GM18951 (cell line): ENCODE data around the gene SPATS2L.

Source experiments
- POLR2A ChIP-seq: IDR thresholded peaks from 4 replicates; pipeline ENCODE4 v1.6.1; 2011; ENCODE audit warnings: mild to moderate bottlenecking; ENCODE audit not compliant: insufficient read length, insufficient read depth; ENCODE audit errors: extremely low read depth
- in situ Hi-C: fragments of 300-500 bp; cut with MboI; formaldehyde crosslinking; loops from one replicate; pipeline ENCODE4 v1.12.0; 2022; ENCODE audit warnings: low sequenced_read_pairs, mixed read lengths, inconsistent platforms; ENCODE audit not compliant: unreplicated experiment

Gene SPATS2L

DNA sequence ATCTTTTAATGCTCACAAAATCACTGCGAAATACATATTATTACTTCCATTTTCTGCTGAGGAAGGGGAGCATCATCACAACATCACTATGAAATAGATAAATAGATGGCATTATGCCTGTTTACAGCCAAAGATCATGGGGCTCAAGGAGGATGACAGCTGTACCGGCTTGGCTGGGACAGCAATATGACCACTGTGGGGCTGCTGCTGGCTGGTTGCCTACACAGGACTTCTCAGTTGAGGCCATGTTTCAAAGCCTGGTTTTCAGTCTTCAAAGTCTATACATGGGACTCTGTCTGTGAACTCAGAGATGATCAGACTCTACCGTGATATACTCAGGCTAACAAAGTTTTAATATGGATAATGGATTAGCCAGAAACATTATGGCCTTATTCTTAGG is 58.7 kb downstream of the SPATS2L start:
- in situ Hi-C loops: no loop called here
- TF ChIP-seq POLR2A: no peak

DNA sequence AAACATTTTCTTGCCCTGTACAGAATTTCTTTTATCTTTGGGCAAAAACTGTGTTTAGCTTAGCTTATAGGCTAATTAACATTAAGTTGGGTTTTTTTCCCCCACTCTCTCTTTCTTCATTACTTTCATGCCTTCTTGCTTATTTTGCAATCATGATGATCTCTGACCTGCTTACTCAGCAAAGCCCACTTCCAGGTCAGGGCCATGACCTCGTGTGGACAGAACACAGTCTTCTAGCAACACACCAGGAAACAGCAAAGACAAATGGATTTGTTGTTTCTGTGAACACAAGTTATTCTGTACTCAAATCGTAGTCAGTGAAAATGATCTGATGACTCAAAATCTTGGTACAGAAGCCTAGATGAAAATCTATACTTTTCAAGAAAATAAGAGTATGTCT is 60.7 kb downstream of the SPATS2L start:
- in situ Hi-C loops: no loop called here
- TF ChIP-seq POLR2A: no peak

DNA sequence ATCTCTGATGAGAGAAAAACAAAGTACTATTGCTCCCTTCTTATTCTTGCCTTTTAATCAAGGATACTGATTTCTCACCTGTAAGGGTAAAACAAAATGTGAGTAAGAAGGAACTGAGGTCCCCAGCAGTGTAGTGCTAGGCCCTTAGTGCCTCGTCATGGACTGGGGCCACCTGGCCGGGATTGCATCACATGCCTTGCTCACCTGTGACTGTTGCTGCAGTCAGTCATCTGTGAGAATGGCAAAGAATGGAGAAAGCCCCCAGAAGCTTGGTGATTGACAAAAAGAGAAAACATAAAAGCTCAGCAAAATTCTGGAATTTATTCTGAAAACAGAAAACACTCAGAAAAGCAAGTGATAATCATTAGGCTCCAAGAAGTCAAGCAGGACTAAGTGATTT is 63.4 kb downstream of the SPATS2L start:
- in situ Hi-C loops: no loop called here
- no peak for TF ChIP-seq POLR2A

DNA sequence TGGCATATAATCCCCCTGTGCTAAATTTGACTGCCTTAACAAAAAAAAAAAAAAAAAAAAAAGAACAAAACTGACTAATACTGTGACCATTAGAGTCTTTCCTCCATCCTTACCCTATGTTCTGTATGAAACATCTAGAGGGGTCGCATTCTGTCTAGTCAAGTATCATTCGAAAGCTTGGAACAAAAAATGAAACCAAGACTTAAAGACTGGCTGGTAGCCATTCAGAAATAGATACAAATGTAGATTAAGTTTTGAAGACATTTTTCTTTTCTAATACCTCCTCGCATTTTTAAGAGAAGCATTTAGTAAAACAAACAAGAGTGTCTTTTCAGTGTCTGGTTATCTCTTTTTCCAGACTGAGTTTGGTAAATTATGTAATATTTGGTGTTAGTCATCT is 66.7 kb downstream of the SPATS2L start:
- in situ Hi-C loops: no loop called here
- no peak for TF ChIP-seq POLR2A

DNA sequence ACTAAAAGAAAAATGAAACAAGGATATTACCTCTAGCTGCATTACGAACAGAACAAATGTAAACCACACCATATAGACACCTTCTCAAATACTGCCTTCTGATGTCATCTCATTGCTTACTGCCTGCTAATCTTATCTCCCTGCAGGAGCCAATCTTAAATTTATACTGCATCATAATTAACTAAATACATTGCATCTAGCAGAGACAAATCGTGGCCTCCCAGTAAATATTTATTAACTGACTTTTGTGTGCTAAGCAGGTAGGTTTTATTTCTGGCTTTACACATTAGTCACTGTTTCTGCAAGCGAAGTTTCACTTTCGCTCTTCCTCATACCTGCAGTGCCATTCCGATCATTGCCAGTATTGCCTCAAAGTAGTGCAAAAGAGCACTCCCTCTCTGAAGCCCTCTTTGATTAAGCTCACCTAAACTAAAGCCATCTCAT is 67.5 kb downstream of the SPATS2L start:
- no peak for TF ChIP-seq POLR2A
- in situ Hi-C loops: no loop called here

DNA sequence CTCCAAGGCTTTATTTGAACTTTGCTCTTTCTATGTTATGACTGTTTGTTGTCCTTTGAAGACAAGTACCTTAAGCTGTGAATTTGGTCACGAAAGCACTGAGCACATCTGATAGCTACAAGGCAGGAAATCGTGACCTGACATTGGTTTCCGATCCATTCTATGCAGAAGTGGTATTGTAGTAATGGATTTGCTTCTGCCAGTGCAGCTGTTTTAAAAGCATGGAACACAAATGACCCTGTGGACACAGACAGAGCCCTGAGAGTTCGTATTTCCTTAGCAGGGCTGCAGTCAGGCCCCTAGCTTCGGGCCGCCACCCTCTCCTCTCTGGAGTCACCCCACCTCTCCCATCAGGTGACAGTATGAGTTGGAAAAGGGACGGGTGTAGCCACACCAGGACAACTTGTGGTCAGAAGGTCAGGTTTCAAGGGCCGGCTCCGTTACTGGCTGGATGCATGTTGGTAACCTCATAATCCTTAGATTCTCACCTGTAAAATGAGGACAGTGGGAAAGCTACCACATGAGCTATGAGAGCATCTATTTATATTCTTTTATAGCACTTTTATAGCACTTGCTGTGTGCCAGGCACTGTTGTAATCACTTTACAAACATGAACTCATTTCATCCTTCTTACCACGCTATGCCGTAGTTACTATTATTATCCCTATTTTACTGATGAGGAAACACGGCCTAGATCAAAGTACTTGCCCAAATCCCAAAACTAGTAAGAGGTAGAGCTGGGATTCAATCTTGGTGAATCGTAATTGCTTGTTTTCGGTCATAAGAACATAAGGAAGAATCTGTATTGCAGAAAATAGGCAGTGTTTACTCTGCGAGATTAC is 70.2 kb downstream of the SPATS2L start:
- TF ChIP-seq POLR2A: no peak
- in situ Hi-C loops: no loop called here

DNA sequence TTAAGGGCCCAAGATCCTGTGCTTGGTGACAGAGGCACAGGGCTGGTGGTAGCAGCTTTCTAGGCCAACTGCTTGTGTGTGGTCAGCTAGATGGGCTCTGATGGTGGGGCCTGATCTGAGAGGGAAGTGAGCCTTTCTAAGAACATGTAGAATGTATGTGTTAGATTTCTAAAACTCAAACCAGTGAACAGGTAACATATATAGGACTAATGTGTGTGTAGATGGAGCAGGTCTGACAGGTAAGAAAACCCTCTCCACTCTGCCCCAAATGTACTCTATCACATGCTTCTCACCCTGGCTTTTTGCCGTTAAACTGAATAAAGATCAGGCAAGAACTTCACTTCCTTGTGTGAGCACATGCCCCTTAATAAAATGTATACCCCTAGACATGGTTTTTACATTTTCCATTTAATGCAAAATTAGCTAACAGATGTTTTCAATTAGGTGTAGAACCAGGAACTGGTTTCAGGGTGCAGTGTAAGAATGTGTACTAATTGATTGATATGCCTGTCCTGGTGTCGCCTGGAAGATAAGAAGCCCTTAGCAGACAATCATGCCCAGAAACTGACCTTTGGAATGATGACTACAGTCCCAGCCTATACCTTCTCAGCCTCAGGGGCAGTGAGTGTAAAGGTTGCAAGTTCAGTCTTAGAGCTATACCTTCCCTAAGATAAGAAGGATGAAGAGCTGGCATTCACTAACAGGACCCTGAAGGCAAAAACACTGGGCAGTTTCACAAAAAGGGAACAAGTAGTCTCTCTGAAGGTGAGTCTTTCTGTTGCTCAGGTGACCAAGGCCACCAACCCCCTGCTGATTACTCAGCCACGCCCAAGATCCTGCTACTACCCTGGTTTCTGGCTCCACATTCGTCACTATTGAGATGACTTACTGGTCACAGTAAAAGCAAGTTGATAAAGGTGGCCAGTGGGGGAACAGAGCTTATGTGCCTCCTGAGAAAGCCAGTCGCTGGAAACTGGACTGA is 71.2 kb downstream of the SPATS2L start:
- in situ Hi-C loops: no loop called here
- no peak for TF ChIP-seq POLR2A

DNA sequence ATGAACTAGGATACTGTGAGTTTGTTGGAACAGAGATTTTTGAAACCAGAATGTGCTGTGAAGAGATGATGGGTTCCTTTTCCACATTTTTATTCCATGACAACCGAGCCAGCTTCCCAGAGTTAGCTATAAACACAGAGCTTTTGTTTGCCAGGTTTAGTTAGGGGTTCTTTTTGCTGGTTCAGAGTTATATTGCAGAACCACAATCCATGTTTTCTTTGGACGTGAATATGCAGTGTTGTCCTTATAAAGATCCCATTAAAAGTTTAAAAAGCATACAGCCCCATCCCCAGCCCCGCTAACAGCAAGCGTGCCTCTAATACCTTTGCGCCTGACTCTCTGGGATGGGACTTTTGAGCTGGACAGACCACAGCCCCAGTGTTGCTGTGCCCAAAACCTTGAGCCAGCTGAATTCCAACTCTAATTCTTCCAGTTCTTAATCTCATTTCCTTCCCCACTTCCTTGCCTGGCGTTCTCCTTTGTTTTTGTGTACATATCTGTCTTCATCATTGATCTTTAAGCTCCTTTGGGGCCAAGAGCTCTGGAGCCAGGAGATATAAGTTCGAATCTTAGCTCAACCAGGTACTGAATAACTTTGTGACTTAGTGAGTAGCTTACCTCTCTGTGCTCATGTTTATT is 72.3 kb downstream of the SPATS2L start:
- no peak for TF ChIP-seq POLR2A
- in situ Hi-C loops: no loop called here

DNA sequence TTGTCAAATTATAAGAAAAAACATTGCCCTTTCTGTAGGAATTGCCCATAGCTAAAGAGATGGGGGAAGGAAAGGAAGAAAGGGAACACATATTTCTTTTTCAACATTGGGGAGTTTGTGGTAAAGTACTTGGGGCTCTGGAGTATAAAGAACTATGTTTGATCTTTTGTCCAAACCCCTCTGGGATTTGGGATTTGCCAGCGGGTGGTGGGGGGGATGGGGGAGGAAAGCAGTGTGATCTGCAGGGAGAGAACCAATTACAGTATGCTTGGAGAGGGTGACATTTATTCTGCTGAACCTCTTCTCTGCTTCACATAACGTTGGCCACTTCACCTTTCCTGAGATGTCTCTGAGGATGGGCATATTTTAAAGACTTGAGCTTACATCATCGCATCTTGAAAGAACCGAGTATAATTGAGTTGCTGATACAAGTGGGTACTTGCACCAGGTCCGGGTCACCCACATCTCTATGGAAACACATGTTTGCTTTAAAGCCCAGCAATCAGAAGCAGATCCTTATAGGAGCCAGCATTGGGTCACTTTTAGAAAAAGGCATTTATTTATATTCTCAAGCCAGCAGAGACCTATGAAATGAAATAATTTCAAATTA is 73.1 kb downstream of the SPATS2L start:
- in situ Hi-C loops: no loop called here

DNA sequence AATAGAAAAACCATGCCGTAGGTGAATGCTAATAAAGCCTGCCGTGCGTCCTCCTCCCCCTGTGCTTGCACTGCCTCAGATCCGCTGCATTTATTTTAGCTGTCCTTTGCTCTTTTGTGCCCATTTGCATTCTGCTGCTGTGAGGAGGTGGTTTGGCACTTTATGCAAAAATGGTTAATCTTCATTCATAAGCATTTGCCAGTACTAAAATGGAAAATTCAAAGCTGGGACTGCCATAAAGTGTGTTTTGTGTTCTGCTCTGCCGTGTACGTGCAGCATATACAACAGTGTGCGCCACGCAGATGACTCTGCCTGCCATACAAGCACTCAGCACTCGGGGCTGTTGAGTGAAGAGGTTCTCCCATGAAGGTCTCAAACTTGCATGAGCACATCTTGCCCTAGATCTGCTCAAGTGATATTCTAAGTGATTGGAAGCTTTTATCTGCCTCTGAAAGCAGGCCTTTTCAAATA is 73.6 kb downstream of the SPATS2L start:
- TF ChIP-seq POLR2A: no peak
- in situ Hi-C loops: no loop called here

More for the DNA sequence above, 73.1 kb downstream of the SPATS2L start:
- no peak for TF ChIP-seq POLR2A

DNA sequence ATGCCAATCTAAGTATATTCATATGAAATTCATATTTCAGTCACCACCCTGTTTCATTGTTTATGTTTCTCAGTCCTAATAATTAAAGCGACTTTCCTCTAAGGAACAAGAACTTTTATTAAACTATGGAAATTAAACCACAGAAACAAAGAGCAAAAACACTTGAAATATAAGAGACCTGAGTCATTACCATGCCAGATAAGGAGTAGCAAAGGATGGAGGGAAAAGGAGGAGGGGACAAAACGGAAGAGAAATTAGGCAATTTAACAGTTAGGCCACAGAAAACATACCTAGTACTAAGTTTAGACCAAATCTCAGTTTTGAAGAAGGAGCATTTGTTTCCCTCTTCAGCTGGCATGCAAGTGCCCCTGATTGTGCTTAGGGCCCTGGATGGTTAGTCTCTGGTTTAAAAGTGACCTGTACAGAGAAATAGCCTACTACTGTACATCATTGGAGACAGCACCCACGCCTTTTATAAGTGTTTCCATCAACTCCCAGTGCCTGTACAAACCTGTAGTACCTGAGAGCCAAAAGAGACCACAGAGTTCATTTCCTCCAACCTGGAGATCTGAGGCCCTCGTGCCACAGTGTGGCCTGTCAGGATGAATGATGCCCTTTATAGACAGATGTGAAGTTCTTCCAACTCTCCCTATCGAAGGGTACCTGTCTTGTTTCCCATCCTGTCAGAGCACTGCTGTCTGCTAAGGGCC is 74.5 kb downstream of the SPATS2L start:
- in situ Hi-C loops: no loop called here
- TF ChIP-seq POLR2A: no peak

DNA sequence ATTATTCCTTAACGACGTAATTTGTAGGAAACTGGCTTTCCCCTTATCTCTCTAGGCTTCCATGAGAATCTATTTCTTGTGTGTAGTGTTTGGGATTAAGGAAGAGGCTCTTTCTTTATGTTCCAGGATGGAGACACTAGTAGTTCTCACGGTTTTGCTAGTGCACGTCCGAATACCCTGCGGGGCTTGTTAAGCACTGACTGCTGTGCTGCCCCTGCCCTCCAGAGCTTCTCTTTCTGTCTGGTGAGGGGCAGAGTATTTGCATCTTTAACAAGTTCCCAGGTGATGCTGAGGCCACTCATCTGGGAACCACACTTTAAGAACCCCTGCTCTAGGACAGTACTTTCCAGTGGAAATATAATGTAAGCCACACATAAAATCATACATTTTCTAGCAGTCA is 76.4 kb downstream of the SPATS2L start:
- in situ Hi-C loops: no loop called here
- TF ChIP-seq POLR2A: no peak
